Fibroblast of lung (primary cell): ENCODE data around the gene LRRIQ1. TPM values are rescaled to one million over a fixed set of nuclear protein-coding genes. Genes with fewer than 3 reads are reported as not detected.
"Not testable (repeated sequence)": the region's sequence is repeated elsewhere in the genome, so short reads cannot be mapped to it uniquely, and the experiment has no call there.

Experiments
- DNase-seq, 2 donors: peaks; one replicate each; pipeline versions ENCODE4 v3.0.0 to v3.0.0-alpha.2; 2010; ENCODE audit warnings: low read depth in 2 of 2
- H2AFZ ChIP-seq: 2 replicates; pipeline ENCODE4 v1.5.1; 2012; ENCODE audit warnings: low read length, control low read depth, inconsistent platforms
- H3K27ac ChIP-seq: 2 replicates; pipeline ENCODE4 v1.5.1; 2011; ENCODE audit warnings: low read length, control low read depth; ENCODE audit not compliant: insufficient read depth
- H3K27me3 ChIP-seq: 2 replicates; pipeline ENCODE4 v1.5.1; 2011; ENCODE audit warnings: mild to moderate bottlenecking, low read length; ENCODE audit not compliant: control insufficient read depth, insufficient read depth
- H3K36me3 ChIP-seq: 2 replicates; pipeline ENCODE4 v1.5.1; 2011; ENCODE audit warnings: low read length; ENCODE audit not compliant: control insufficient read depth, insufficient read depth
- H3K4me1 ChIP-seq: 2 replicates; pipeline ENCODE4 v1.5.1; 2011; ENCODE audit warnings: low read length; ENCODE audit not compliant: control insufficient read depth, insufficient read depth; ENCODE audit errors: extremely low read depth
- H3K4me2 ChIP-seq: 2 replicates; pipeline ENCODE4 v1.5.1; 2011; ENCODE audit warnings: low read length, control low read depth; ENCODE audit not compliant: insufficient read depth; ENCODE audit errors: extremely low read depth
- H3K4me3 ChIP-seq, 4 experiments: fragments of 200-600 bp in 1 of 4; sonication (generic) in 1 of 4; replicated peaks in 1 of 4; 2 replicates each; pipeline ENCODE4 v1.5.1; 2011 to 2016; ENCODE audit warnings: low read length in 4 of 4, low read depth in 3 of 4, mild to moderate bottlenecking in 3 of 4, control low read depth in 2 of 4, inconsistent platforms in 1 of 4, mixed read lengths in 1 of 4; ENCODE audit not compliant: insufficient read depth in 1 of 4; ENCODE audit errors: control extremely low read depth in 1 of 4
- H3K79me2 ChIP-seq: 2 replicates; pipeline ENCODE4 v1.5.1; 2012; ENCODE audit warnings: mild to moderate bottlenecking, low read length, inconsistent platforms; ENCODE audit not compliant: control insufficient read depth, insufficient read depth
- H3K9ac ChIP-seq: 2 replicates; pipeline ENCODE4 v1.5.1; 2011; ENCODE audit warnings: mild to moderate bottlenecking, low read length, control low read depth; ENCODE audit not compliant: insufficient read depth
- H3K9me3 ChIP-seq: 2 replicates; pipeline ENCODE4 v1.5.1; 2012; ENCODE audit warnings: low read depth, low read length; ENCODE audit not compliant: control insufficient read depth, insufficient read depth
- H4K20me1 ChIP-seq: 2 replicates; pipeline ENCODE4 v1.5.1; 2011; ENCODE audit warnings: low read length; ENCODE audit not compliant: control insufficient read depth, insufficient read depth; ENCODE audit errors: extremely low read depth
- EZH2 ChIP-seq: IDR thresholded peaks from 2 replicates; pipeline ENCODE4 v1.5.1; 2012; ENCODE audit warnings: low read length, control low read depth, mild to moderate bottlenecking; ENCODE audit errors: missing control alignments
- polyA plus RNA-seq, 2 donors: library from polyadenylated mRNA; depleted of rRNA in 1 of 2; stranded (reverse) in 1 of 2; unstranded in 1 of 2; fragments of >200 nt; gene quantifications; 2 replicates each; pipeline ENCODE4 v1.2.1, GENCODE V29; 2011 to 2012; ENCODE audit warnings: missing spikeins in 1 of 2
- total RNA-seq: library from RNA; depleted of rRNA; stranded (reverse); fragments of >200 nt; gene quantifications from 2 replicates; pipeline ENCODE4 v1.2.1, GENCODE V29; 2014
- TF ChIP-seq, protein P1 (sequence below), 2 donors: IDR thresholded peaks in 1 of 2; conservative IDR thresholded peaks in 1 of 2; 1 replicate in 1 of 2; 2 replicates in 1 of 2; pipeline ENCODE4 v1.5.1; 2011 to 2012; ENCODE audit warnings: low read length in 2 of 2, control low read depth in 1 of 2, inconsistent platforms in 1 of 2, low read depth in 1 of 2, mild to moderate bottlenecking in 1 of 2

Gene LRRIQ1
- total and polyA plus RNA-seq, 2 donors (not counting 1 experiment from before 2014, with no cell fraction given) = under 0.01 to 0.33 TPM

DNA sequence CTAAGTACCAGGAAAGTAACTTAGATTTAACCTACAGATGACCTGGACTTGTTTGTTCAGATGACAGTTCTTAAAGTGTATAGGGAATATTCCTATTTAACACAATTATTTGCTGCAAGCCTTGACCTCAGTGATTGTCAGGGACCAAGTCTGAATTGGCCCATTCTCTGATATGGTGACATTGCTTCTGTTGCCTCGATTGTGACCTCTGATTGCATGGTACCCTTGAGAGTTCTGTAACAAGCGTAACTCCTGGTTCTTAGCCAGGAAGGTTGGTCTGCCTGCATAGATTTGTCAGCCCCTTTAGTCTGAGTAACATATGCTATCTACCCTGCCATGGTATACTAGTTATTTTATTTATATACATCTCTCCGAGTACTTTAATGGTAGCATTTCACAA, 150.1 kb downstream of the LRRIQ1 start:
- TF ChIP-seq EZH2 = no peak
- TF ChIP-seq, protein P1, sequence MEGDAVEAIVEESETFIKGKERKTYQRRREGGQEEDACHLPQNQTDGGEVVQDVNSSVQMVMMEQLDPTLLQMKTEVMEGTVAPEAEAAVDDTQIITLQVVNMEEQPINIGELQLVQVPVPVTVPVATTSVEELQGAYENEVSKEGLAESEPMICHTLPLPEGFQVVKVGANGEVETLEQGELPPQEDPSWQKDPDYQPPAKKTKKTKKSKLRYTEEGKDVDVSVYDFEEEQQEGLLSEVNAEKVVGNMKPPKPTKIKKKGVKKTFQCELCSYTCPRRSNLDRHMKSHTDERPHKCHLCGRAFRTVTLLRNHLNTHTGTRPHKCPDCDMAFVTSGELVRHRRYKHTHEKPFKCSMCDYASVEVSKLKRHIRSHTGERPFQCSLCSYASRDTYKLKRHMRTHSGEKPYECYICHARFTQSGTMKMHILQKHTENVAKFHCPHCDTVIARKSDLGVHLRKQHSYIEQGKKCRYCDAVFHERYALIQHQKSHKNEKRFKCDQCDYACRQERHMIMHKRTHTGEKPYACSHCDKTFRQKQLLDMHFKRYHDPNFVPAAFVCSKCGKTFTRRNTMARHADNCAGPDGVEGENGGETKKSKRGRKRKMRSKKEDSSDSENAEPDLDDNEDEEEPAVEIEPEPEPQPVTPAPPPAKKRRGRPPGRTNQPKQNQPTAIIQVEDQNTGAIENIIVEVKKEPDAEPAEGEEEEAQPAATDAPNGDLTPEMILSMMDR (conservative IDR thresholded peaks at IDR 0.05 in 1 of 2, IDR thresholded peaks at IDR 0.05 in 1 of 2; ENCODE audit: low read depth in 1 of 2, low read length in 2 of 2) = no peak
- H3K79me2 ChIP-seq = no peaks in the 10 kb centered on the region
- no peaks in the 10 kb centered on the region for H3K9me3 ChIP-seq
- no peak overlapping the region for H3K9ac ChIP-seq
- H3K36me3 ChIP-seq = no peaks in the 10 kb centered on the region
- H2AFZ ChIP-seq = no peak overlapping the region
- H3K4me1 ChIP-seq = no peaks in the 10 kb centered on the region
- H3K27ac ChIP-seq = no peak overlapping the region
- H3K4me3 ChIP-seq = no peak overlapping the region
- DNase-seq = no peak
- H3K27me3 ChIP-seq = no peaks in the 10 kb centered on the region
- no peaks in the 10 kb centered on the region for H4K20me1 ChIP-seq
- no peak overlapping the region for H3K4me2 ChIP-seq

DNA sequence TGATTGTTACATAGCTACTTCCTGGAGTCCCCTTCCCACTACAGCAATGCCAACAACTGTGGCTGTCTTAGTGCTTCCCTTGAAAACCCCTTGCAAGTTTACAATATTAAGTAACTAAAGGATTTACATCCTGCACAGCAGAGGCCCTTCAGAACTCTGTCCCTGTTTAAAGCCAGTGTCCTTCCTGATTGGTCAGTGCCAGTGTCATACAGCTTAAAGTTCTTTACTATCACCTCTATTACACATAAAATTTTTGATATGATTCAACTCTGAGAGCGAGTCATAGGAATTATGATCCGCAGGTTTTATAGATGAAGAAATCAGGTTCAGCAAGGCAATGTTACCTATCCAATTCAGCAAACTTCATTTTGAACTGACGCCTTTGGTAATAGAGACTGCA, 152.5 kb downstream of the LRRIQ1 start:
- no peak overlapping the region for H3K9ac ChIP-seq
- no peaks in the 10 kb centered on the region for H3K79me2 ChIP-seq
- no peak for DNase-seq
- no peak overlapping the region for H3K27ac ChIP-seq
- H3K36me3 ChIP-seq = no peaks in the 10 kb centered on the region
- H3K4me3 ChIP-seq = no peak overlapping the region
- H3K9me3 ChIP-seq = no peaks in the 10 kb centered on the region
- H4K20me1 ChIP-seq = no peaks in the 10 kb centered on the region
- no peak overlapping the region for H2AFZ ChIP-seq
- H3K4me2 ChIP-seq = no peak overlapping the region
- no peaks in the 10 kb centered on the region for H3K27me3 ChIP-seq
- TF ChIP-seq, protein P1 (conservative IDR thresholded peaks at IDR 0.05 in 1 of 2, IDR thresholded peaks at IDR 0.05 in 1 of 2; ENCODE audit: low read depth in 1 of 2, low read length in 2 of 2) = no peak
- no peak for TF ChIP-seq EZH2
- H3K4me1 ChIP-seq = no peaks in the 10 kb centered on the region

DNA sequence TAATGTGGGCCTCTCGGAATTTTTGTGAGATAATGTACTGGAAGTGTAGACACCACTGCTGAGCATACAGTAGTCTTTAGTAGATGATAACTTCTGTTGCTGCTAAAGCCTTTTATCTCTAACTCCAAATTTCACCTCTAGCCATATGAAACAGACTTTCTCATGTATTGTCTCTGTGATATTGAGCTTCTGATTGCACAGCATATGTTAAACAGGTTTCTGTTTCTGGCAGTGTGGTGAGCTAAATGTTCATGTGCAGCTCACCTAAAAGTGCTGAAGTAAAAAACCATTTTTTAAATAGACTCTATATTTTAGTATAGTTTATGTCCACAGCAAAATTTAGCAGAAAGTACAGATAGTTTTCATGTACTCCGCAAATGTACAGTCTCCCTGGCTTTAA, 154.6 kb downstream of the LRRIQ1 start:
- Histone ChIP-seq H2AFZ (no peak overlapping the region), H3K4me2 (no peak overlapping the region), H3K27me3 (no peaks in the 10 kb centered on the region), H3K9ac (no peak overlapping the region), H3K36me3 (no peaks in the 10 kb centered on the region), H3K27ac (no peak overlapping the region), H3K79me2 (no peaks in the 10 kb centered on the region), H3K4me1 (no peaks in the 10 kb centered on the region), H4K20me1 (no peaks in the 10 kb centered on the region), H3K9me3 (no peaks in the 10 kb centered on the region), H3K4me3 (no peak overlapping the region)
- DNase-seq = no peak
- TF ChIP-seq, protein P1 (conservative IDR thresholded peaks at IDR 0.05 in 1 of 2, IDR thresholded peaks at IDR 0.05 in 1 of 2; ENCODE audit: low read depth in 1 of 2, low read length in 2 of 2) = no peak
- TF ChIP-seq EZH2 = no peak

DNA sequence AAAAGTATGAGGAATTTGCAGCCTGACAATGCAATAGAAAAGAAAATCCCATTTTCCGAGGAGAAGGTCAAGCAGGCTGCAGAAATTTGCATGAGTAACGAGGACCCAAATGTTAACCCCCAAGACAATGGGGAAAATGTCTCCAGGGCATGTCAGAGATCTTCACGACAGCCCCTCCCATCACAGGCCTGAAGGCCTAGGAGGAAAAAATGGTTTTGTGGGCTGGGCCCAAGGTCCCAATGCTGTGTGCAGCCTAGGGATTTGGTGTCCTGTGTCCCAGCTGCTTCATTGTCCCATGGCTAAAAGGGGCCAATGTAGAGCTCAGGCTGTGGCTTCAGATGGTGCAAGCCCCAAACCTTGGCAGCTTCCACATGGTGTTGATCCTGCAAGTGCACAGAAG, 167.7 kb downstream of the LRRIQ1 start:
- H3K36me3 ChIP-seq, DNase-seq, H4K20me1 ChIP-seq, H3K4me2 ChIP-seq, H3K27ac ChIP-seq, H3K9ac ChIP-seq, H3K4me1 ChIP-seq, H3K9me3 ChIP-seq, H3K79me2 ChIP-seq, H3K4me3 ChIP-seq, H3K27me3 ChIP-seq, H2AFZ ChIP-seq: not testable (repeated sequence)
